Upper lobe of left lung (tissue), 4 donors: ENCODE results near the gene MUC6.

Source experiments
- POLR2A ChIP-seq, 4 donors: fragments of 450-650 bp; IDR thresholded peaks; one replicate each; pipeline ENCODE4 v1.5.1; 2016 to 2017; ENCODE audit warnings: antibody characterized with exemption in 4 of 4, mild to moderate bottlenecking in 2 of 4
- TF ChIP-seq, protein P1 (sequence below), 6 experiments: fragments of 450-650 bp in 4 of 6; fragments of 200-600 bp in 2 of 6; sonication (generic) in 2 of 6; IDR thresholded peaks; one replicate each; pipeline ENCODE4 v1.5.1; 2016 to 2019; ENCODE audit warnings: antibody characterized with exemption in 6 of 6

DNA sequence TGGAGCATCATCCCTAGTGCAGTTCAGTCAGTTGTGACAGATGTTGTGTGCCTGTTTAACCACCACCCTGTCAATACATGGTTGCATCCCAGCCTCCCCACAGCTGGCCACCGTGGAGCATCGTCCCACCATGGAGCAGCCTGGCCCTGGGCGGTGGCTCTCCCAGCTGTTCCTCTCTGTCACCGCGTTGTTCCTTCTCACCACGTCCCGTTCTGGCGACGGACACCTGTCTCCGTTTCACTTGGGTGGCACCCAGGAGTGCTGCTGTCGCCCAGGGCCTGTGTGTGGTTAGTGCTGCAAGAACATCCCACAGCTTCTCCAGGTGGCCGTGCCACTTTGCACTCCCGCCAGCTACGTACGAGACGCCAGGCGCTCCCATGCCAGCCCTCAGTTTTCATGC, 26.5 kb downstream of the MUC6 start:
- TF ChIP-seq POLR2A (IDR thresholded peaks at IDR 0.05) = no peak
- TF ChIP-seq, protein P1, sequence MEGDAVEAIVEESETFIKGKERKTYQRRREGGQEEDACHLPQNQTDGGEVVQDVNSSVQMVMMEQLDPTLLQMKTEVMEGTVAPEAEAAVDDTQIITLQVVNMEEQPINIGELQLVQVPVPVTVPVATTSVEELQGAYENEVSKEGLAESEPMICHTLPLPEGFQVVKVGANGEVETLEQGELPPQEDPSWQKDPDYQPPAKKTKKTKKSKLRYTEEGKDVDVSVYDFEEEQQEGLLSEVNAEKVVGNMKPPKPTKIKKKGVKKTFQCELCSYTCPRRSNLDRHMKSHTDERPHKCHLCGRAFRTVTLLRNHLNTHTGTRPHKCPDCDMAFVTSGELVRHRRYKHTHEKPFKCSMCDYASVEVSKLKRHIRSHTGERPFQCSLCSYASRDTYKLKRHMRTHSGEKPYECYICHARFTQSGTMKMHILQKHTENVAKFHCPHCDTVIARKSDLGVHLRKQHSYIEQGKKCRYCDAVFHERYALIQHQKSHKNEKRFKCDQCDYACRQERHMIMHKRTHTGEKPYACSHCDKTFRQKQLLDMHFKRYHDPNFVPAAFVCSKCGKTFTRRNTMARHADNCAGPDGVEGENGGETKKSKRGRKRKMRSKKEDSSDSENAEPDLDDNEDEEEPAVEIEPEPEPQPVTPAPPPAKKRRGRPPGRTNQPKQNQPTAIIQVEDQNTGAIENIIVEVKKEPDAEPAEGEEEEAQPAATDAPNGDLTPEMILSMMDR (IDR thresholded peaks at IDR 0.05) = no peak
